Uterus (tissue), 4 donors: ENCODE results near the gene CTAGE15. TPM values are rescaled to one million over a fixed set of nuclear protein-coding genes. Genes with fewer than 3 reads are reported as not detected.
"Not testable (repeated sequence)": the region's sequence is repeated elsewhere in the genome, so short reads cannot be mapped to it uniquely, and the experiment has no call there.

Experiments
- DNase-seq, 2 donors: peaks; one replicate each; pipeline ENCODE4 v3.0.0-alpha.2; 2019 to 2020
- H3K27ac ChIP-seq, 2 donors: fragments of 200-600 bp; sonication (generic); 1 replicate in 1 of 2; 2 replicates in 1 of 2; pipeline ENCODE4 v1.5.1; 2016 to 2018
- H3K27me3 ChIP-seq, 2 donors: fragments of 200-600 bp; sonication (generic); one replicate each; pipeline ENCODE4 v1.5.1; 2018 to 2019; ENCODE audit warnings: control low read depth in 1 of 2
- H3K36me3 ChIP-seq, 2 donors: fragments of 200-600 bp; sonication (generic); one replicate each; pipeline ENCODE4 v1.5.1; 2019; ENCODE audit warnings: control low read depth in 1 of 2
- H3K4me1 ChIP-seq, 2 donors: fragments of 200-600 bp; sonication (generic); one replicate each; pipeline ENCODE4 v1.5.1; 2018 to 2019; ENCODE audit warnings: control low read depth in 1 of 2
- H3K4me3 ChIP-seq, 2 donors: fragments of 200-600 bp; sonication (generic); 1 replicate in 1 of 2; 2 replicates in 1 of 2; pipeline ENCODE4 v1.5.1; 2018 to 2019; ENCODE audit warnings: mild to moderate bottlenecking in 1 of 2
- H3K9me3 ChIP-seq, 2 donors: fragments of 200-600 bp; sonication (generic); one replicate each; pipeline ENCODE4 v1.5.1; 2019; ENCODE audit warnings: control low read depth in 1 of 2
- intact Hi-C: fragments of 100-400 bp; cut with DNase I; formaldehyde crosslinking; loops from one replicate; pipeline ENCODE4 v1.15.1; 2023; ENCODE audit warnings: low total_unique reads
- total RNA-seq, 4 donors: library from RNA; depleted of rRNA in 3 of 4; stranded (reverse); fragments of >200 nt in 3 of 4; gene quantifications; one replicate each; pipeline versions ENCODE4 v1.1.0 to v1.2.4, GENCODE V29; 2014 to 2023
- donor health status: DM: yes; HTN: yes; CAD: no.

CTAGE15 gene, protein sequence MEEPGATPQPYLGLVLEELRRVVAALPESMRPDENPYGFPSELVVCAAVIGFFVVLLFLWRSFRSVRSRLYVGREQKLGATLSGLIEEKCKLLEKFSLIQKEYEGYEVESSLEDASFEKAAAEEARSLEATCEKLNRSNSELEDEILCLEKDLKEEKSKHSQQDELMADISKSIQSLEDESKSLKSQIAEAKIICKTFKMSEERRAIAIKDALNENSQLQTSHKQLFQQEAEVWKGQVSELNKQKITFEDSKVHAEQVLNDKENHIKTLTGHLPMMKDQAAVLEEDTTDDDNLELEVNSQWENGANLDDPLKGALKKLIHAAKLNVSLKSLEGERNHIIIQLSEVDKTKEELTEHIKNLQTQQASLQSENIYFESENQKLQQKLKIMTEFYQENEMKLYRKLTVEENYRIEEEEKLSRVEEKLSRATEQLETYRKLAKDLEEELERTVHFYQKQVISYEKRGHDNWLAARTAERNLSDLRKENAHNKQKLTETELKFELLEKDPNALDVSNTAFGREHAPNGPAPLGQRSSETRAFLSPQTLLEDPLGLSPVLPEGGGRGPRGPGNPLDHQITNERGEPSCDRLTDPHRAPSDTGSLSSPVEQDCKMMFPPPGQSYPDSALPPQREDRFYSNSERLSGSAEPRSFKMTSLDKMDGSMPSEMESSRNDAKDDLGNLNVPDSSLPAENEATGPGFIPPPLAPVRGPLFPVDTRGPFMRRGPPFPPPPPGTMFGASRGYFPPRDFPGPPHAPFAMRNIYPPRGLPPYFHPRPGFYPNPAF
- under 1 TPM in 3 of 4 donors, not detected in 1; under 0.01 to 0.28 (median 0.27) TPM for total RNA-seq

DNA sequence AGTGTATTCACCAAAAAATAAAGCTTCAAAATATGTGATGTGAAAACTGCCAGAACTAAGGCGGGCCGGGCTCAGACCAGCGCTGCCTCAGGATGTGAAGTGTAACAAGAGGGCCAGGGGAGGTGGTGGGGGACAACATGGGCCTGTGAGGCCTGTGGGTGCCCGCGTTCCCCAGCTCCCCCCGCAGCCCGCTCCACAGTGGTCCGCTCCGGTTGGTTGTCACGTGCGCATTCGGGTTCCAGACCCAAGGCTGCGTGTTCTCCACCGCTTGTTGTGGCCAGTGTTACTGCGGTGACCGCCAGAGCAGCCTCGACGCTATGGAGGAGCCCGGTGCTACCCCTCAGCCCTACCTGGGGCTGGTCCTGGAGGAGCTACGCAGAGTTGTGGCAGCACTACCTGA, at the start of gene CTAGE15:
Gene CTAGE15 (plus strand): TSS at position 301 of the 400 bp plus-strand sequence. CDS start 17 bp downstream, at position 318.
- H3K4me1 ChIP-seq, DNase-seq, H3K27me3 ChIP-seq, H3K4me3 ChIP-seq, intact Hi-C loops, H3K27ac ChIP-seq, H3K36me3 ChIP-seq, H3K9me3 ChIP-seq: not testable (repeated sequence)

DNA sequence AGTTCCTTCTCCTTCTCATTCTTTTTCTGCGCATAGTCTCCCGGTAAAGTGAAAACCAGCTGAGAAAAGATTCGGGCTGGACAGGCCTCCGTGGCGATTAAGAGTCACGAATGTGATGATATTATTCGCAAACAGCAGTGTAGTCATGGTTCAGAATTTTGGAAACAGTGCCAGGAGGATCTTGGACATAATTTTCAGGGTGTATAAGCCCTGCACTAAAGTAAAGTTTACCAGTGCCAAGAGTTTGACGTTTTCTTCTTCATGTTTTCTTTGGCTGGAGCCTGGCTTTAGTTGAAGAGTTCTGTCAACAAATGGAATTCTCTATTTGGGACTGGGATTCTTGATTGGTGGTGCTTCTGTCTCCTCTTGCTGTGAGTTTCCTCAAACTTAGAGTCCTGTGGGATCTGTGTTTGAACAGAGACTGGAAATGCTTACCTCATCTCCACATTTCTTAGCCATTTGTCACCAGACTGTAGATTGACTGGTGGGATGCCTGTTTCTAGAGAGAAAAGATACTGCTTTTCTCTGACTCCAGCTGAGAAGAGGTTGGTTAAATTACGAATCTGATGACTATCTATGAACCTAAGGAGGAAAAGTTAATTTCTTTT, 49.2 kb upstream of the CTAGE15 start:
- H3K4me1 ChIP-seq, intact Hi-C loops, H3K27me3 ChIP-seq, H3K27ac ChIP-seq, DNase-seq, H3K9me3 ChIP-seq, H3K36me3 ChIP-seq, H3K4me3 ChIP-seq: not testable (repeated sequence)

DNA sequence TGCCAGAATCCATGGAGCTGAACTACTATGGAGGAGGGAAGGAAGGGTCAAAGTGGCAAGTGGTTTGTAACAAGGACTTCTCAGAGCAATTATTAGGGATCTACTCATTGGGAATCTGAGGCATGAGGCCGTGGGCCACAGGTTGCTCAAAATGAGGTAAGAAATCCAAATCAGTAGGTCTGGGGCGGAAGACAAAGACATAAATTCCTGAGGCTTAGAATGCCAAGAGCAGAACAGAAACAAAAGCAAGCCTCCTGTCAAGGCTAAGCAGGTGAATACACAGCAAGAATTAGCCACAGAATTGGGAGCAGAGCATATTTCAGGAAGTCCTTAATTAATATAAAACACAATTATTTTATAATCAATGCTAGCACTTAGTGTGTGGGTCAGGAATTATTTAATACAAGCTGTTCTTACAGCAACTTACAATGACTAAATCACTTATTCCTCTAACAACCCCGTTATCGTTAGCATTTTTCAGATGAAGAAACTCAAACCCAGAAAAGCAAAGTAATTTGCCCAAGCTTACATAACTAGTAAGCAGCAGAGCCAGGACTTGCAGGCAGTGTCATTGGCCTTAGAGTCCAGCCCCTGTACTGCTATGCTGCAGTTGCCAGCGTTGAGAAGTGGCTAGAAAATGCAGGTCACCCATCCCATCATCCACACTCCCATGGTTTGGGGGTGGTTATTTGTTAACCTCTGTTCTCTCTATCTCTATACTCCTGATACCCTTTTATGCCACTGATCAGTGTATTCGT, 40.3 kb upstream of the CTAGE15 start:
- not testable (repeated sequence) for H3K9me3 ChIP-seq, DNase-seq, H3K27ac ChIP-seq

GRCh38 chr7:143531932-143532331, 39.7 kb upstream of the CTAGE15 start:
- H3K4me3 ChIP-seq, H3K4me1 ChIP-seq, H3K27ac ChIP-seq, DNase-seq, H3K36me3 ChIP-seq, intact Hi-C loops, H3K27me3 ChIP-seq, H3K9me3 ChIP-seq: not testable (repeated sequence)

More for the DNA sequence above, 40.3 kb upstream of the CTAGE15 start:
- intact Hi-C loops, H3K27me3 ChIP-seq, H3K4me1 ChIP-seq, H3K4me3 ChIP-seq, H3K36me3 ChIP-seq: not testable (repeated sequence)

GRCh38 chr7:143533213-143533839, 38.3 kb upstream of the CTAGE15 start:
- intact Hi-C loops, result not testable (repeated sequence)

DNA sequence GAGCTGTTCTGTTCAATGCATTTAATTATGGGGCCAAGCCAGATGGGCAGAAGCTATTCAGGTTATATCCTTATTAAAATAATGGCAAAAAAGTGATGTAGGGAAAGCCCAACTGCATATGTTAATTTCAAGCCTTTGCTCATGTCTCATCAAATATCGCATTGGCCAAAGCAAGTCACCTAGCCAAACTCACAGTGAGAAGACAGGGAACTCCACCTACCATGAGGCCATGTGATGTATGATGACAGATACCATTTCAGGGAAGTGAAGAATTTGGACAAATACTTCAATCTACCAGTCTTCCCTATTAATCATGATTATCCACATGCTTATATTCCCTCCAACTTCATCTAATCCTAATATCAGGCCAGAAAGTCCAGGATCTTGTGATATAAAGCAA, 35.2 kb upstream of the CTAGE15 start:
- DNase-seq, H3K4me1 ChIP-seq, H3K9me3 ChIP-seq, H3K27me3 ChIP-seq, H3K4me3 ChIP-seq, intact Hi-C loops, H3K36me3 ChIP-seq, H3K27ac ChIP-seq: not testable (repeated sequence)

More at GRCh38 chr7:143533213-143533839, 38.3 kb upstream of the CTAGE15 start:
- not testable (repeated sequence) for DNase-seq, H3K27ac ChIP-seq, H3K9me3 ChIP-seq, H3K4me3 ChIP-seq, H3K4me1 ChIP-seq, H3K36me3 ChIP-seq, H3K27me3 ChIP-seq

DNA sequence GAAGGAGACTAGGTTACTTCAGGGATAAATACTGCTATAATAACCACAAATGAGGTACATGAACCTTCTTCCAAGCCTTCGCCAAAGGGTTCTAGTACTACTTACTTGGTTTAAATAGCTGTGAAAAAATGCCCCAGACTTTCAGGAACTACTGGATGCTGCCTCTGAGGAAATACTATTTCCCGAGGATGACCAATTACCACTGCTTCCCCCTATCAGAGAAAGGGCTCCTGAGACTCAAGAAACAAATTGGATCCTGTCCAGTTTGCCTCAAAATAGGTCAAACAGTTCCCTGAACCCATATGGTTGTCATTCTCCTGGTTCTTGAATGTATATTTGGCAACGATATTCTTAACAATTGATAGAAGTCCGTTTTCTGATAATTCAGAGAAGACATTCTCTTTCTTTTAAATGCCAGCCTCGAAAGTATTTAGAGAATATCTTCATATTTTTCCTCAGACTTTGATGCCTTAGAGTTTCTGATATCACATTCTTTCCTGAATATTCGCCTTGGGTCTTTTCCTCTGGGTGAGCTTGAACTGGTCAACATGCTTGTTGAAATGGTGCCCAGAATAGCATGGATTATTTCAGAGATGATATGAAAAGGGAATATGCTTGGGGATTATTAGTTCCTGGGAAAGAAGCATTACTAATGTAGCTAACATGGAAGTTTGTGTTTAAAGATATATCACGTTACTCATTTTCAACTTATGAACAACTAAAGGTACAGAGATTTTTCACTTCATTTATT, 28.1 kb upstream of the CTAGE15 start:
- H3K9me3 ChIP-seq, H3K27me3 ChIP-seq, H3K36me3 ChIP-seq, H3K4me3 ChIP-seq, H3K4me1 ChIP-seq, H3K27ac ChIP-seq, intact Hi-C loops, DNase-seq: not testable (repeated sequence)

GRCh38 chr7:143555968-143556367, 15.6 kb upstream of the CTAGE15 start:
- H3K27ac ChIP-seq, H3K4me3 ChIP-seq, intact Hi-C loops, H3K27me3 ChIP-seq, H3K36me3 ChIP-seq, H3K9me3 ChIP-seq, DNase-seq, H3K4me1 ChIP-seq: not testable (repeated sequence)

- H3K36me3 ChIP-seq, H3K27me3 ChIP-seq, DNase-seq, H3K27ac ChIP-seq, H3K9me3 ChIP-seq, H3K4me1 ChIP-seq, intact Hi-C loops, H3K4me3 ChIP-seq: not testable (repeated sequence)
Observed at GRCh38 chr7:143563306-143563705, 8.3 kb upstream of the CTAGE15 start.

DNA sequence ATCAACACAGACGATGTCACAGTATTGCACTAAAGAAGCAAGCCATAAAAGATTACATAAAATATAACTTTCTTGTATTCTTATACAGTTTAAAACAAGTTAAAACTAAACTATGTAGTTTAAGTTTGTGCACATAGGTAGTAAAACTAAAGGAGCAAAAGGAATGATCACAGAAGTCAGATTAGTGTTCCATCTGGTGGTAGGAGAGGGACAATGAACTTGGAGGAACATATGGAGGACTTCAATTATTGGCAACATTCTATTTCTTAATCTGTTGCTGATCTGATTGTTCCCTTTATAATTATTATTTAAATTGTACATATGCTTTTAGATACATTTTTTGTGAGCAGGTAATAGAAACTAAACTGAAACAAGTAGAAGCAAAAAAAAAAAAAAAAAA, 5.6 kb upstream of the CTAGE15 start:
- DNase-seq, result not testable (repeated sequence)

GRCh38 chr7:143588183-143588582, 16.6 kb downstream of the CTAGE15 start:
- H3K27me3 ChIP-seq, intact Hi-C loops, H3K4me1 ChIP-seq, H3K36me3 ChIP-seq, H3K27ac ChIP-seq, H3K4me3 ChIP-seq, DNase-seq, H3K9me3 ChIP-seq: not testable (repeated sequence)

More for the DNA sequence above, 5.6 kb upstream of the CTAGE15 start:
- H3K36me3 ChIP-seq, H3K27me3 ChIP-seq, H3K4me1 ChIP-seq, H3K27ac ChIP-seq, intact Hi-C loops, H3K4me3 ChIP-seq, H3K9me3 ChIP-seq: not testable (repeated sequence)

GRCh38 chr7:143589897-143590296, 18.3 kb downstream of the CTAGE15 start:
- H3K9me3 ChIP-seq, H3K36me3 ChIP-seq, H3K4me3 ChIP-seq, DNase-seq, H3K4me1 ChIP-seq, H3K27ac ChIP-seq, H3K27me3 ChIP-seq, intact Hi-C loops: not testable (repeated sequence)
